Neural crest cell (in vitro differentiated cells): ENCODE results near the gene NR2C2. TPM values are rescaled to one million over a fixed set of nuclear protein-coding genes. Genes with fewer than 3 reads are reported as not detected.

Source experiments
- DNase-seq: peaks from one replicate; pipeline ENCODE4 v3.0.0; 2021; ENCODE audit warnings: low read depth, mixed read lengths, low spot score
- H3K27ac Mint-ChIP-seq: one replicate; pipeline ENCODE4 v1.8.0; 2021; ENCODE audit warnings: mild to moderate bottlenecking, mixed read lengths; ENCODE audit not compliant: unreplicated experiment
- H3K27me3 Mint-ChIP-seq: 2 replicates; pipeline ENCODE4 v1.8.0; 2021; ENCODE audit warnings: low read depth, mild to moderate bottlenecking, mixed read lengths
- H3K36me3 Mint-ChIP-seq: 2 replicates; pipeline ENCODE4 v1.8.0; 2021; ENCODE audit warnings: low read depth, mild to moderate bottlenecking, mixed read lengths
- H3K4me1 Mint-ChIP-seq: 2 replicates; pipeline ENCODE4 v1.8.0; 2021; ENCODE audit warnings: mixed read lengths
- H3K4me3 Mint-ChIP-seq: one replicate; pipeline ENCODE4 v1.8.0; 2021; ENCODE audit warnings: mild to moderate bottlenecking, mixed read lengths
- H3K9me3 Mint-ChIP-seq: 2 replicates; pipeline ENCODE4 v1.8.0; 2021; ENCODE audit warnings: mixed read lengths
- CTCF ChIP-seq: fragments of 200-600 bp; sonication (generic); conservative IDR thresholded peaks from 2 replicates; pipeline ENCODE4 v1.5.0; 2021; ENCODE audit warnings: antibody characterized with exemption, mild to moderate bottlenecking
- total RNA-seq: library from RNA; stranded (reverse); gene quantifications from 2 replicates; pipeline ENCODE4 v1.2.1, GENCODE V29; 2021

The NR2C2 gene
- total RNA-seq, 1 donor from 2014 or later = 34.4 TPM

DNA sequence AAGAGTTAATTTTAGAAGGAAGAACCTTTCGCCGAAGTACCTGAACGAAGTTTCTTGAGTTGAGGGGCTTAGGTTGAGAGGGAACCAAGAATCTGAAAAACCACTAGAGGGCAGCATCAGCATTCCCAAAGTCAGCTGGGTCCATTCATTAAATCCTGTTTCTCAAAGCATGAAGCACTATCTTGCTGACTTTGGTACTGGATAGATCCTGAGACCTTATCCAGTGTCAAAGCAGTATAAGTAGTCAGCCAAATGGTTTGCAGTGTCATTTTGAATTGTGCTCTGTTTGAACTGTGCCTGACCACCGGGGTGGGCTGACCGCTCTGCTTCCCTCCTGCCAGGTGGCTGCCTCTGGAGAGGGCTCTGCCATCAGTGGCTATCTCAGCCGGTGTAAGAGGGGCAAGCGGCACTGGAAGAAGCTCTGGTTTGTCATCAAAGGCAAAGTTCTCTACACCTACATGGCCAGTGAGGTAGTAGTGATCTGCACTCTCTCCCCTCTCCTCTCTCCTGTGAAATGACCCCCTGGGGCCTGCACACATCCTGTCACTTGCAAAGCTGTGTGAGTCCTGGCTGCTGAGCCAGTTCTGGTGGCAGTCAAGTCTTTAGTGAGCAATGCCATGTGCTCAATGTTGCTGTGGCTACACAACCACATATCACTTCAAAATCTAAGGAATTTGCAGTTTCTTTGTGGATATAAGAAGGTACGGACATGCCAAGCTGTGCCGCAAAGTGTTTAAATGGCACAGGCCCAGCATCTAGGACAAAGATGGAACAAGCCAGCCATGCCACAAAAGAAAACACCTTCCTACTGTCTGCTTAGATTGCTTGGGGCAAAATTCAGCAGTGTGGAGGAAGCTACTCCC lies 21.4 kb upstream of the NR2C2 start:
- Mint-ChIP-seq H3K4me1 (no peaks in the 10 kb centered on the region), H3K9me3 (no peaks in the 10 kb centered on the region), H3K4me3 (no peak overlapping the region), H3K36me3 (no peaks in the 10 kb centered on the region), H3K27ac (no peak overlapping the region), H3K27me3 (peaks cover 4% of the 10 kb centered on the region)
- peak; percentile 84 for TF ChIP-seq CTCF
- DNase-seq = peak; percentile 38

DNA sequence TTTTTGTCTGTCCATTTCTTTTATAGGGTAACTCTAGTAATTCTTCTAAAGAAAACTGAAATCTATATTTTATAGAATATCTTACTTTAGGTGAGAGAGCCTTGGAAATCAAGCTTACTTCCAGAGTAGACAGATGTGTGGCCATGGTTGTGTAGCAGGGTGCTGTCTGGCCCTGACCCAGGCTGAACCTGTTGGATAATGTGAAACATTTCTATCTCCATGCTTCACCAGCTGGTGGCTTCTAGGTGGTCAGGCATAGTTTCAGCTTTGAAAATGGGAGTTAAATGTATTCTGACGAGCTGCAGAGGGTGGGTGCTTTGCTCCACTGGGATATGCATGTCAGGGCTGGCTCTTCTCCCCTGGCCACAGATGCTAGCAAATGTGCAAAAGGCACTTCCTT lies 20.8 kb upstream of the NR2C2 start:
- Mint-ChIP-seq H3K36me3 (no peaks in the 10 kb centered on the region), H3K9me3 (no peaks in the 10 kb centered on the region), H3K4me1 (no peaks in the 10 kb centered on the region), H3K27me3 (peaks cover 4% of the 10 kb centered on the region), H3K4me3 (no peak overlapping the region), H3K27ac (peak overlapping the region; percentile 27)
- no peak for TF ChIP-seq CTCF
- no peak for DNase-seq

- no peak for DNase-seq
- no peak for TF ChIP-seq CTCF
- Mint-ChIP-seq H3K9me3 (no peaks in the 10 kb centered on the region), H3K27me3 (peaks cover 4% of the 10 kb centered on the region), H3K4me1 (no peaks in the 10 kb centered on the region), H3K27ac (no peak overlapping the region), H3K36me3 (no peaks in the 10 kb centered on the region), H3K4me3 (no peak overlapping the region)
Measured at GRCh38 chr3:14927308-14927707, 20.1 kb upstream of the NR2C2 start.

GRCh38 chr3:14929310-14930074 lies 17.9 kb upstream of the NR2C2 start:
- no peaks in the 10 kb centered on the region for H3K36me3 Mint-ChIP-seq
- H3K9me3 Mint-ChIP-seq = no peaks in the 10 kb centered on the region
- H3K27me3 Mint-ChIP-seq = no peaks in the 10 kb centered on the region
- H3K4me1 Mint-ChIP-seq = peaks cover 6% of the 10 kb centered on the region
- TF ChIP-seq CTCF = no peak
- no peak overlapping the region for H3K27ac Mint-ChIP-seq
- no peak overlapping the region for H3K4me3 Mint-ChIP-seq
- DNase-seq = no peak

- TF ChIP-seq CTCF = no peak
- Mint-ChIP-seq H3K4me1 (peaks cover 6% of the 10 kb centered on the region), H3K4me3 (no peak overlapping the region), H3K36me3 (no peaks in the 10 kb centered on the region), H3K27me3 (no peaks in the 10 kb centered on the region), H3K9me3 (no peaks in the 10 kb centered on the region), H3K27ac (no peak overlapping the region)
- no peak for DNase-seq
Measured at GRCh38 chr3:14933820-14934425, 13.5 kb upstream of the NR2C2 start.
